SK-N-SH (cell line): ENCODE results near the gene MRPS21. TPM values are rescaled to one million over a fixed set of nuclear protein-coding genes. Genes with fewer than 3 reads are reported as not detected.
A peak's percentile ranks its signal among the peaks of the same experiment; 100 is the strongest.
"Not testable (repeated sequence)": the region's sequence is repeated elsewhere in the genome, so short reads cannot be mapped to it uniquely, and the experiment has no call there.

Experiments
- CTCF ChIA-PET: fragments of 300-600, 350-600 bp; formaldehyde crosslinking; extraction: SDS; loops from one replicate; lab custom pipeline; 2021; lab: Yijun Ruan, JAX
- POLR2A ChIA-PET: fragments of 350-600 bp; sonication (Branson Sonifier 250); formaldehyde crosslinking; extraction: SDS; loops from one replicate; lab custom pipeline; 2020; ENCODE audit warnings: antibody characterized with exemption, inconsistent platforms; lab: Yijun Ruan, JAX
- DNase-seq: peaks from one replicate; pipeline ENCODE4 v3.0.0; 2012
- H2AFZ ChIP-seq: fragments of 200-600 bp; sonication (generic); 2 replicates; pipeline ENCODE4 v1.8.1; 2016; ENCODE audit warnings: antibody characterized with exemption, mild to moderate bottlenecking, low read depth
- H3F3A ChIP-seq: fragments of 200-600 bp; sonication (generic); replicated peaks from 2 replicates; pipeline ENCODE3; 2016; ENCODE audit warnings: antibody characterized with exemption, mild to moderate bottlenecking; ENCODE audit not compliant: insufficient read depth
- H3K27ac ChIP-seq, 2 experiments: fragments of 200-500 bp in 1 of 2; fragments of 200-600 bp in 1 of 2; sonication (Bioruptor generic) in 1 of 2; sonication (generic), shearing (Covaris generic) in 1 of 2; 2 replicates each; pipeline versions ENCODE4 v1.5.1 to v1.6.1; 2014 to 2016; ENCODE audit warnings: low read depth in 2 of 2, inconsistent platforms in 1 of 2, low read length in 1 of 2, mild to moderate bottlenecking in 1 of 2, mixed read lengths in 1 of 2
- H3K27me3 ChIP-seq: fragments of 200-600 bp; sonication (generic), shearing (Covaris generic); 2 replicates; pipeline ENCODE4 v1.6.1; 2016; ENCODE audit warnings: mixed run types; ENCODE audit not compliant: insufficient read depth
- H3K36me3 ChIP-seq, 2 experiments: fragments of 200-500 bp in 1 of 2; fragments of 200-600 bp in 1 of 2; sonication (Bioruptor generic) in 1 of 2; sonication (generic) in 1 of 2; replicated peaks in 1 of 2; 2 replicates each; pipeline versions ENCODE3 to v1.5.1; 2014 to 2016; ENCODE audit warnings: low read length in 1 of 2, mild to moderate bottlenecking in 1 of 2; ENCODE audit not compliant: insufficient read depth in 2 of 2, control insufficient read depth in 1 of 2
- H3K4me1 ChIP-seq, 2 experiments: fragments of 200-500 bp in 1 of 2; fragments of 200-600 bp in 1 of 2; sonication (Bioruptor generic) in 1 of 2; sonication (generic), shearing (Covaris generic) in 1 of 2; 2 replicates each; pipeline versions ENCODE4 v1.5.1 to v1.6.1; 2014 to 2016; ENCODE audit warnings: low read depth in 1 of 2, low read length in 1 of 2, mixed run types in 1 of 2; ENCODE audit not compliant: insufficient read depth in 2 of 2, control insufficient read depth in 1 of 2
- H3K4me2 ChIP-seq: fragments of 200-600 bp; sonication (generic), shearing (Covaris generic); 2 replicates; pipeline ENCODE4 v1.6.1; 2017; ENCODE audit warnings: mixed run types
- H3K4me3 ChIP-seq, 2 experiments: fragments of 200-500 bp in 1 of 2; fragments of 200-600 bp in 1 of 2; sonication (Bioruptor generic) in 1 of 2; sonication (generic), shearing (Covaris generic) in 1 of 2; 2 replicates each; pipeline versions ENCODE4 v1.5.1 to v1.8.1; 2014 to 2016; ENCODE audit warnings: low read depth in 2 of 2, inconsistent platforms in 1 of 2, low read length in 1 of 2, mild to moderate bottlenecking in 1 of 2, mixed read lengths in 1 of 2, moderate library complexity in 1 of 2
- H3K79me2 ChIP-seq: fragments of 200-600 bp; sonication (generic); 2 replicates; pipeline ENCODE4 v1.8.1; 2017; ENCODE audit warnings: mild to moderate bottlenecking; ENCODE audit not compliant: insufficient read depth
- H3K9ac ChIP-seq: fragments of 200-600 bp; sonication (generic); 2 replicates; pipeline ENCODE4 v1.6.1; 2017; ENCODE audit warnings: mixed run types
- H3K9me2 ChIP-seq: fragments of 200-600 bp; sonication (generic); 2 replicates; pipeline ENCODE4 v1.6.1; 2017; ENCODE audit warnings: mixed run types
- H3K9me3 ChIP-seq: fragments of 200-600 bp; sonication (generic); 2 replicates; pipeline ENCODE4 v1.6.1; 2017; ENCODE audit warnings: mixed run types, mild to moderate bottlenecking, moderate library complexity
- H4K20me1 ChIP-seq: fragments of 200-600 bp; sonication (generic); 2 replicates; pipeline ENCODE4 v1.6.1; 2017; ENCODE audit warnings: mild to moderate bottlenecking, mixed run types; ENCODE audit not compliant: insufficient read depth
- ELF1 ChIP-seq: IDR thresholded peaks from 2 replicates; pipeline ENCODE4 v1.4.0; 2012
- EP300 ChIP-seq, 2 experiments: IDR thresholded peaks; 2 replicates each; pipeline versions ENCODE4 v1.4.0 to v1.6.1; 2012; ENCODE audit warnings: borderline replicate concordance in 1 of 2, low read depth in 1 of 2, low read length in 1 of 2
- EZH2phosphoT487 ChIP-seq: fragments of 200-600 bp; sonication (generic); IDR thresholded peaks from 2 replicates; pipeline ENCODE4 v1.6.1; 2017; ENCODE audit warnings: low read depth, mixed run types, mild to moderate bottlenecking, antibody characterized with exemption, moderate library complexity, borderline replicate concordance
- FOSL2 ChIP-seq: IDR thresholded peaks from 2 replicates; pipeline ENCODE4 v1.4.0; 2012; ENCODE audit warnings: low read depth, mild to moderate bottlenecking, moderate library complexity, borderline replicate concordance
- FOXM1 ChIP-seq: IDR thresholded peaks from 2 replicates; pipeline ENCODE4 v1.4.0; 2012; ENCODE audit warnings: low read depth, mild to moderate bottlenecking
- GABPA ChIP-seq: IDR thresholded peaks from 2 replicates; pipeline ENCODE4 v1.4.0; 2012; ENCODE audit warnings: low read depth, mild to moderate bottlenecking
- IRF3 ChIP-seq: fragments of 150-350 bp; IDR thresholded peaks from 2 replicates; pipeline ENCODE4 v1.6.1; 2016; ENCODE audit warnings: mild to moderate bottlenecking, low read depth, low read length
- JUND ChIP-seq: IDR thresholded peaks from 2 replicates; pipeline ENCODE4 v1.4.0; 2012
- MEF2A ChIP-seq: IDR thresholded peaks from 2 replicates; pipeline ENCODE4 v1.4.0; 2012; ENCODE audit warnings: low read depth, borderline replicate concordance
- NRF1 ChIP-seq: IDR thresholded peaks from 2 replicates; pipeline ENCODE4 v1.6.1; 2012; ENCODE audit warnings: low read depth, mild to moderate bottlenecking, low read length
- RAD21 ChIP-seq: IDR thresholded peaks from 2 replicates; pipeline ENCODE4 v1.6.1; 2012; ENCODE audit warnings: mild to moderate bottlenecking, low read length
- RCOR1 ChIP-seq: fragments of 150-350 bp; IDR thresholded peaks from 2 replicates; pipeline ENCODE4 v1.6.1; 2017; ENCODE audit warnings: antibody characterized with exemption, low read length
- RFX5 ChIP-seq: IDR thresholded peaks from 2 replicates; pipeline ENCODE4 v1.6.1; 2012; ENCODE audit warnings: mild to moderate bottlenecking, improper control_type of control experiment, low read length
- RXRA ChIP-seq: IDR thresholded peaks from 2 replicates; pipeline ENCODE4 v1.4.0; 2012; ENCODE audit warnings: low read depth, mild to moderate bottlenecking, borderline replicate concordance
- SMC3 ChIP-seq: IDR thresholded peaks from 2 replicates; pipeline ENCODE4 v1.6.1; 2012; ENCODE audit warnings: low read depth, low read length, improper control_type of control experiment
- TEAD4 ChIP-seq: IDR thresholded peaks from 2 replicates; pipeline ENCODE4 v1.4.0; 2012; ENCODE audit warnings: mild to moderate bottlenecking, borderline replicate concordance; ENCODE audit not compliant: insufficient read depth
- WGBS: methylation state at CpG from one replicate; pipeline ENCODE4 v1.1.6; 2017; ENCODE audit warnings: low lambda C conversion rate; 5-methylcytosine and 5-hydroxymethylcytosine counted together
- polyA plus RNA-seq, 3 experiments: library from polyadenylated mRNA; depleted of rRNA; stranded (reverse); fragments of >200 nt; gene quantifications; 2 replicates each; pipeline ENCODE4 v1.2.3, GENCODE V29; 2012
- TF ChIP-seq, protein P1 (sequence below): IDR thresholded peaks from 2 replicates; pipeline ENCODE4 v1.4.0; 2012; ENCODE audit warnings: low read depth, borderline replicate concordance
- TF ChIP-seq, protein P2 (sequence below): IDR thresholded peaks from 2 replicates; pipeline ENCODE4 v1.4.0; 2012; ENCODE audit warnings: low read depth, borderline replicate concordance

MRPS21 gene
- polyA plus RNA-seq, 1 of the 3 experiments (the other 2 are of a cell fraction), result 136 TPM

- no peak for TF ChIP-seq EP300 (IDR thresholded peaks at IDR 0.05; ENCODE audit: borderline replicate concordance in 1 of 2, low read depth in 1 of 2, low read length in 1 of 2)
- no peak for TF ChIP-seq MEF2A
- no peak for TF ChIP-seq SMC3
- no peak for TF ChIP-seq RFX5
- TF ChIP-seq, all 33 proteins: peak for 0
Observed at GRCh38 chr1:150311762-150312161, 18.1 kb downstream of the MRPS21 start (continued).

GRCh38 chr1:150314691-150315090, 21.0 kb downstream of the MRPS21 start:
- WGBS, result 91% methylated on average over 4 of the region's 4 CpGs
- H3K4me3 ChIP-seq, H4K20me1 ChIP-seq, H3K9ac ChIP-seq, H3K9me2 ChIP-seq, H3K4me1 ChIP-seq, H3K27ac ChIP-seq, H3K27me3 ChIP-seq, H3K79me2 ChIP-seq, H3K4me2 ChIP-seq, POLR2A ChIA-PET, DNase-seq, H3F3A ChIP-seq, H3K36me3 ChIP-seq, H3K9me3 ChIP-seq, CTCF ChIA-PET, H2AFZ ChIP-seq: not testable (repeated sequence)

DNA sequence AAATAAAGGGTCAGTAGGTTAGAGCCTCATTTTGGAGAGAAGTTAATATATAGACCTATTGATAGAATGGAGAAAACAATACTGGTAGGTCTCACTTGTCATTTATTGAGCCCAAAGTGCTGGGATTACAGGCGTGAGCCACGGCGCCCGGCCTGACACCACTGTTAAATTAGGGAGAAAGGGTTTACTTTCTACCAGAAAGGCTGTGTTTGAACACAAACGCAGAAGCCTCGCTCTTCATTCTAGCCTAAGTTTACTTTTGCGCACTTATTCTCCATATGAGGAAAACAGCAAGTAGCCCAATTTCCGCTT, 27.0 kb downstream of the MRPS21 start:
- H2AFZ ChIP-seq, result peak overlapping the region; percentile 90
- no peaks in the 10 kb centered on the region for H3K27me3 ChIP-seq
- peaks cover 4% of the 10 kb centered on the region in 2 experiments; a peak in 3 of 4 replicates for H3K4me1 ChIP-seq
- POLR2A ChIA-PET, result no interaction called here
- H3K9me3 ChIP-seq, result no peaks in the 10 kb centered on the region
- no peak for TF ChIP-seq GABPA
- TF ChIP-seq ELF1, result no peak
- TF ChIP-seq RAD21, result no peak
- no peak for TF ChIP-seq RCOR1
- TF ChIP-seq FOXM1, result no peak
- no peak for TF ChIP-seq EZH2phosphoT487
- TF ChIP-seq, protein P1, sequence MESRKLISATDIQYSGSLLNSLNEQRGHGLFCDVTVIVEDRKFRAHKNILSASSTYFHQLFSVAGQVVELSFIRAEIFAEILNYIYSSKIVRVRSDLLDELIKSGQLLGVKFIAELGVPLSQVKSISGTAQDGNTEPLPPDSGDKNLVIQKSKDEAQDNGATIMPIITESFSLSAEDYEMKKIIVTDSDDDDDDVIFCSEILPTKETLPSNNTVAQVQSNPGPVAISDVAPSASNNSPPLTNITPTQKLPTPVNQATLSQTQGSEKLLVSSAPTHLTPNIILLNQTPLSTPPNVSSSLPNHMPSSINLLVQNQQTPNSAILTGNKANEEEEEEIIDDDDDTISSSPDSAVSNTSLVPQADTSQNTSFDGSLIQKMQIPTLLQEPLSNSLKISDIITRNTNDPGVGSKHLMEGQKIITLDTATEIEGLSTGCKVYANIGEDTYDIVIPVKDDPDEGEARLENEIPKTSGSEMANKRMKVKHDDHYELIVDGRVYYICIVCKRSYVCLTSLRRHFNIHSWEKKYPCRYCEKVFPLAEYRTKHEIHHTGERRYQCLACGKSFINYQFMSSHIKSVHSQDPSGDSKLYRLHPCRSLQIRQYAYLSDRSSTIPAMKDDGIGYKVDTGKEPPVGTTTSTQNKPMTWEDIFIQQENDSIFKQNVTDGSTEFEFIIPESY, result no peak
- TF ChIP-seq TEAD4, result no peak
- TF ChIP-seq, protein P2, sequence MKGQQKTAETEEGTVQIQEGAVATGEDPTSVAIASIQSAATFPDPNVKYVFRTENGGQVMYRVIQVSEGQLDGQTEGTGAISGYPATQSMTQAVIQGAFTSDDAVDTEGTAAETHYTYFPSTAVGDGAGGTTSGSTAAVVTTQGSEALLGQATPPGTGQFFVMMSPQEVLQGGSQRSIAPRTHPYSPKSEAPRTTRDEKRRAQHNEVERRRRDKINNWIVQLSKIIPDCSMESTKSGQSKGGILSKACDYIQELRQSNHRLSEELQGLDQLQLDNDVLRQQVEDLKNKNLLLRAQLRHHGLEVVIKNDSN, result no peak
- no peak for TF ChIP-seq RXRA
- no peak for TF ChIP-seq JUND
- no peak for TF ChIP-seq FOSL2
- no peak for TF ChIP-seq RFX5
- no peak for TF ChIP-seq EP300 (IDR thresholded peaks at IDR 0.05; ENCODE audit: borderline replicate concordance in 1 of 2, low read depth in 1 of 2, low read length in 1 of 2)
- TF ChIP-seq IRF3, result no peak
- no peak for TF ChIP-seq NRF1
- peak overlapping the region; percentile 76 to 80 for H3K4me3 ChIP-seq
- H3K27ac ChIP-seq, result peak overlapping the region in 1 of 2 experiments; percentile 80; a peak in 2 of 4 replicates
- no peaks in the 10 kb centered on the region for H3K9me2 ChIP-seq
- H3K4me2 ChIP-seq, result peak overlapping the region; percentile 91; the same call in 1 of the 2 replicates
- peaks cover 43% of the 10 kb centered on the region for H3K79me2 ChIP-seq
- DNase-seq, result no peak
- 87% methylated on average over 8 of the region's 8 CpGs for WGBS
- H4K20me1 ChIP-seq, result peaks cover 4% of the 10 kb centered on the region; the same call in 1 of the 2 replicates
- CTCF ChIA-PET, result no interaction called here
- peaks cover 3% of the 10 kb centered on the region for H3F3A ChIP-seq
- peak overlapping the region; percentile 82; the same call in 1 of the 2 replicates for H3K9ac ChIP-seq
- peaks cover 9 to 25% of the 10 kb centered on the region in 2 experiments for H3K36me3 ChIP-seq
